ENCODE results near the gene ANLN.

- TF ChIP-seq, protein P1, sequence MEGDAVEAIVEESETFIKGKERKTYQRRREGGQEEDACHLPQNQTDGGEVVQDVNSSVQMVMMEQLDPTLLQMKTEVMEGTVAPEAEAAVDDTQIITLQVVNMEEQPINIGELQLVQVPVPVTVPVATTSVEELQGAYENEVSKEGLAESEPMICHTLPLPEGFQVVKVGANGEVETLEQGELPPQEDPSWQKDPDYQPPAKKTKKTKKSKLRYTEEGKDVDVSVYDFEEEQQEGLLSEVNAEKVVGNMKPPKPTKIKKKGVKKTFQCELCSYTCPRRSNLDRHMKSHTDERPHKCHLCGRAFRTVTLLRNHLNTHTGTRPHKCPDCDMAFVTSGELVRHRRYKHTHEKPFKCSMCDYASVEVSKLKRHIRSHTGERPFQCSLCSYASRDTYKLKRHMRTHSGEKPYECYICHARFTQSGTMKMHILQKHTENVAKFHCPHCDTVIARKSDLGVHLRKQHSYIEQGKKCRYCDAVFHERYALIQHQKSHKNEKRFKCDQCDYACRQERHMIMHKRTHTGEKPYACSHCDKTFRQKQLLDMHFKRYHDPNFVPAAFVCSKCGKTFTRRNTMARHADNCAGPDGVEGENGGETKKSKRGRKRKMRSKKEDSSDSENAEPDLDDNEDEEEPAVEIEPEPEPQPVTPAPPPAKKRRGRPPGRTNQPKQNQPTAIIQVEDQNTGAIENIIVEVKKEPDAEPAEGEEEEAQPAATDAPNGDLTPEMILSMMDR (IDR thresholded peaks at IDR 0.05; ENCODE audit: poor library complexity), result no peak
- TF ChIP-seq EZH2phosphoT487 (IDR thresholded peaks at IDR 0.05; ENCODE audit: low read depth, severe bottlenecking, unreplicated experiment), result no peak
Observed at GRCh38 chr7:36406156-36406555, 16.5 kb downstream of the ANLN start.

Data from hepatocyte (in vitro differentiated cells).